Spleen (tissue), 7 donors: ENCODE measurements around the gene ITPR1.

Experiments used
- POLR2A ChIP-seq, 3 donors: fragments of 450-650 bp; IDR thresholded peaks; one replicate each; pipeline ENCODE4 v1.5.1; 2017; ENCODE audit warnings: antibody characterized with exemption in 3 of 3, mild to moderate bottlenecking in 1 of 3
- POLR2AphosphoS5 ChIP-seq, 3 donors: sonication (generic); formaldehyde crosslinking; IDR thresholded peaks; one replicate each; pipeline ENCODE4 v1.5.1; 2017; ENCODE audit warnings: antibody characterized with exemption in 3 of 3
- TF ChIP-seq, protein P1 (sequence below), 11 experiments: fragments of 200-600 bp in 7 of 11; fragments of 450-650 bp in 4 of 11; sonication (generic) in 4 of 11; IDR thresholded peaks in 8 of 11; conservative IDR thresholded peaks in 3 of 11; 1 replicate in 7 of 11; 2 replicates in 4 of 11; pipeline versions ENCODE4 v1.4.0 to v1.8.0; 2016 to 2021; ENCODE audit warnings: antibody characterized with exemption in 11 of 11, inconsistent platforms in 4 of 11, mild to moderate bottlenecking in 1 of 11
- donor health status: DM: no; HTN: no; CAD: no; lungs with moderate emphysema.
- donor health status: DM: no; HTN: no; CAD: no.
- donor health status: DM: no; HTN: no; CAD: no.

DNA sequence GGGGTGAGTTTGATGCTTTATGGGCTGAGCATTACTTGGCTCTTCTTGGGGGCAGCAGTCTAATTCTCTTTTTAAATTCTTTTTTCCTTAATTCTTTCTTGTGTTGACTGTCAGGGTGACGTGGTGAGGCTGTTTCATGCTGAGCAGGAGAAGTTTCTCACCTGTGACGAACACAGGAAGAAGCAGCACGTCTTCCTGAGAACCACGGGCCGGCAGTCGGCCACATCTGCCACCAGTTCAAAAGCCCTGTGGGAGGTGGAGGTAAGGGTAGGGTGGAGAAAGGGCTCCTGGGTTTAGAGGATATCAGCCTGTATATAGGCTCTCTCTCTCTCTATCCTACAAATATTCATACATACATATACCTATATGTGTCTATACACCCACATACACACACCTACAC lies 152.3 kb downstream of the ITPR1 start:
- TF ChIP-seq POLR2A (IDR thresholded peaks at IDR 0.05) (no peak), POLR2AphosphoS5 (IDR thresholded peaks at IDR 0.05) (no peak)
- TF ChIP-seq, protein P1, sequence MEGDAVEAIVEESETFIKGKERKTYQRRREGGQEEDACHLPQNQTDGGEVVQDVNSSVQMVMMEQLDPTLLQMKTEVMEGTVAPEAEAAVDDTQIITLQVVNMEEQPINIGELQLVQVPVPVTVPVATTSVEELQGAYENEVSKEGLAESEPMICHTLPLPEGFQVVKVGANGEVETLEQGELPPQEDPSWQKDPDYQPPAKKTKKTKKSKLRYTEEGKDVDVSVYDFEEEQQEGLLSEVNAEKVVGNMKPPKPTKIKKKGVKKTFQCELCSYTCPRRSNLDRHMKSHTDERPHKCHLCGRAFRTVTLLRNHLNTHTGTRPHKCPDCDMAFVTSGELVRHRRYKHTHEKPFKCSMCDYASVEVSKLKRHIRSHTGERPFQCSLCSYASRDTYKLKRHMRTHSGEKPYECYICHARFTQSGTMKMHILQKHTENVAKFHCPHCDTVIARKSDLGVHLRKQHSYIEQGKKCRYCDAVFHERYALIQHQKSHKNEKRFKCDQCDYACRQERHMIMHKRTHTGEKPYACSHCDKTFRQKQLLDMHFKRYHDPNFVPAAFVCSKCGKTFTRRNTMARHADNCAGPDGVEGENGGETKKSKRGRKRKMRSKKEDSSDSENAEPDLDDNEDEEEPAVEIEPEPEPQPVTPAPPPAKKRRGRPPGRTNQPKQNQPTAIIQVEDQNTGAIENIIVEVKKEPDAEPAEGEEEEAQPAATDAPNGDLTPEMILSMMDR (IDR thresholded peaks at IDR 0.05 in 8 of 11, conservative IDR thresholded peaks at IDR 0.05 in 3 of 11): no peak
